ENCODE measurements around the gene STRIT1. TPM values are rescaled to one million over a fixed set of nuclear protein-coding genes. Genes with fewer than 3 reads are reported as not detected.

The STRIT1 gene
- total RNA-seq, 2 experiments from 2014 or later, result not detected

GRCh38 chr3:155297100-155297499 is 3.6 kb upstream of the STRIT1 start:
- no peak for TF ChIP-seq CTCF (conservative IDR thresholded peaks at IDR 0.05; ENCODE audit: low read length)
- no peak for TF ChIP-seq EZH2phosphoT487 (IDR thresholded peaks at IDR 0.05; ENCODE audit: borderline replicate concordance, low read depth, low read length)
- no peaks in the 10 kb centered on the region for H3K9me2 ChIP-seq (ENCODE audit: insufficient read depth, low read length)
- H4K20me1 ChIP-seq (ENCODE audit: insufficient read depth, low read length), result no peaks in the 10 kb centered on the region
- POLR2A ChIA-PET, result interaction anchor here (0.7 kb wide), 1 partner anchor 27 kb away, joined by 3 read pairs; no protein-coding TSS in a partner anchor
- H3K4me3 ChIP-seq (ENCODE audit: low read depth, low read length, poor library complexity, severe bottlenecking), result no peak overlapping the region
- no peak overlapping the region for H2AFZ ChIP-seq (ENCODE audit: low read length)
- H3K4me1 ChIP-seq (ENCODE audit: insufficient read depth, low read length, poor library complexity, severe bottlenecking), result peaks cover 4% of the 10 kb centered on the region
- intact Hi-C loops (cut with micrococcal nuclease; ENCODE audit: unreplicated experiment), result no loop called here
- DNase-seq (ENCODE audit: low spot score), result no peak
- no peak overlapping the region for H3K4me2 ChIP-seq (ENCODE audit: low read length)
- no TSS peak for BruUV-seq (replicated peaks)
- H3K36me3 ChIP-seq (ENCODE audit: insufficient read depth, low read length), result no peaks in the 10 kb centered on the region
- CTCF ChIA-PET (ENCODE audit: unreplicated experiment), result no interaction called here
- H3K79me2 ChIP-seq (ENCODE audit: insufficient read depth, low read depth, low read length), result no peaks in the 10 kb centered on the region
- H3K9me3 ChIP-seq (ENCODE audit: low read length), result peaks cover 16% of the 10 kb centered on the region; the same call in 1 of the 2 replicates
- no peak overlapping the region for H3K27ac ChIP-seq (ENCODE audit: low read depth, low read length, poor library complexity, severe bottlenecking)

DNA sequence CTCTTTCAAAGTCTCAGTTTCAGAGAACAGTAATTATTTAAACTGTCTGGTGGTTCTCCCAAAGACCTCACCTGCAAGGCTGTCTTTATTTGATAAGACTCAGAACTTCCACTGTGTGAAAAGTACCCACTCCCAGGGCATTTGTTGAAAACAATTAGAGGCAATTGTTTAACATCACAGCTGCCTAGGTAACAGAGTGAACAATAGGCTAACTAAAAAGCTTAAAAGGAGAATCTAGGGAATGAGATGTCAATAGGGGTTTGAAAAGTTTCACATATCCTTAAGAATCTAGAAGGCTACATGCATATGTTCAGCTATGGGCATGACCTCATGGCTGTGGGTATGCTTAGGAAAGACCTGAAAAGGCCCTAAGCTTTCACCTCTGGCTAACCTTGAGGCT is 2.9 kb upstream of the STRIT1 start:
- CTCF ChIA-PET (ENCODE audit: unreplicated experiment), result no interaction called here
- H3K4me2 ChIP-seq (ENCODE audit: low read length), result no peak overlapping the region
- H3K27ac ChIP-seq (ENCODE audit: low read depth, low read length, poor library complexity, severe bottlenecking), result no peak overlapping the region
- TF ChIP-seq CTCF (conservative IDR thresholded peaks at IDR 0.05; ENCODE audit: low read length) (no peak), EZH2phosphoT487 (IDR thresholded peaks at IDR 0.05; ENCODE audit: borderline replicate concordance, low read depth, low read length) (no peak)
- POLR2A ChIA-PET, result no interaction called here
- H3K9me3 ChIP-seq (ENCODE audit: low read length), result peaks cover 16% of the 10 kb centered on the region; the same call in 1 of the 2 replicates
- H2AFZ ChIP-seq (ENCODE audit: low read length), result no peak overlapping the region
- no peak for DNase-seq (ENCODE audit: low spot score)
- no peaks in the 10 kb centered on the region for H3K36me3 ChIP-seq (ENCODE audit: insufficient read depth, low read length)
- H3K9me2 ChIP-seq (ENCODE audit: insufficient read depth, low read length), result no peaks in the 10 kb centered on the region
- intact Hi-C loops (cut with micrococcal nuclease; ENCODE audit: unreplicated experiment), result no loop called here
- no peak overlapping the region for H3K4me3 ChIP-seq (ENCODE audit: low read depth, low read length, poor library complexity, severe bottlenecking)
- H4K20me1 ChIP-seq (ENCODE audit: insufficient read depth, low read length), result no peaks in the 10 kb centered on the region
- H3K79me2 ChIP-seq (ENCODE audit: insufficient read depth, low read depth, low read length), result no peaks in the 10 kb centered on the region
- H3K4me1 ChIP-seq (ENCODE audit: insufficient read depth, low read length, poor library complexity, severe bottlenecking), result peaks cover 4% of the 10 kb centered on the region
- no TSS peak for BruUV-seq (replicated peaks)

- ChIA-PET POLR2A (interaction anchor here (0.5 kb wide), 1 partner anchor 440 kb away, joined by 4 read pairs; no protein-coding TSS in a partner anchor), CTCF (ENCODE audit: unreplicated experiment) (no interaction called here)
- no TSS peak for BruUV-seq (replicated peaks)
- DNase-seq (ENCODE audit: low spot score), result no peak
- H2AFZ ChIP-seq (ENCODE audit: low read length), result no peak overlapping the region
- H3K4me1 ChIP-seq (ENCODE audit: insufficient read depth, low read length, poor library complexity, severe bottlenecking), result no peaks in the 10 kb centered on the region
- H3K27ac ChIP-seq (ENCODE audit: low read depth, low read length, poor library complexity, severe bottlenecking), result no peak overlapping the region
- peaks cover 15% of the 10 kb centered on the region; the same call in 1 of the 2 replicates for H3K9me3 ChIP-seq (ENCODE audit: low read length)
- no peaks in the 10 kb centered on the region for H3K79me2 ChIP-seq (ENCODE audit: insufficient read depth, low read depth, low read length)
- H4K20me1 ChIP-seq (ENCODE audit: insufficient read depth, low read length), result no peaks in the 10 kb centered on the region
- no peaks in the 10 kb centered on the region for H3K9me2 ChIP-seq (ENCODE audit: insufficient read depth, low read length)
- intact Hi-C loops (cut with micrococcal nuclease; ENCODE audit: unreplicated experiment), result no loop called here
- TF ChIP-seq EZH2phosphoT487 (IDR thresholded peaks at IDR 0.05; ENCODE audit: borderline replicate concordance, low read depth, low read length) (no peak), CTCF (conservative IDR thresholded peaks at IDR 0.05; ENCODE audit: low read length) (no peak)
- no peaks in the 10 kb centered on the region for H3K36me3 ChIP-seq (ENCODE audit: insufficient read depth, low read length)
- H3K4me2 ChIP-seq (ENCODE audit: low read length), result no peak overlapping the region
- no peak overlapping the region for H3K4me3 ChIP-seq (ENCODE audit: low read depth, low read length, poor library complexity, severe bottlenecking)
Observed at GRCh38 chr3:155292693-155293092, 790 bp downstream of the STRIT1 start.

All from OCI-LY7 (cell line).